ENCODE data around the gene AGBL3.

The AGBL3 gene

DNA sequence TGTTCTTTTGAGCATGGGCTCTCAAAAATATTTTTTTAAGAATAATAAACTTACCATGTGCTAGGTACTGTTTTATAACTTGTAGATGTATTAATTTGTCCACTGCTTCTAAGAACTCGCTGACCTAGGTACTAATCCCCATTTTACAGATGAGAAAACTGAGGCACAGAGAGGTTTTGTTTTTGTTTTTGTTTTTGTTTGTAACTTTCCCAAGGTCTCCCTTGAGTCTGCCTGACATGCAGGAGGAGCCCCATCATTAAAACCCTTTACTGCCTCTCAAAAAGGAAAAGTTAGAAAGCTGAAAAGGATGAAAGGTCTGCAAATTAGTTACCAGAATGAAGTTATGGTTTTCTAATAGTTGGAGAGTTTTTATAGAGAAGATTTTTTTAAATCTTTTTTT lies 38.5 kb upstream of the AGBL3 start:
- no peak overlapping the region for H3K4me3 ChIP-seq (ENCODE audit: control insufficient read depth, low read depth, low read length)
- DNase-seq (ENCODE audit: low read depth) = no peak
- TF ChIP-seq, protein P1, sequence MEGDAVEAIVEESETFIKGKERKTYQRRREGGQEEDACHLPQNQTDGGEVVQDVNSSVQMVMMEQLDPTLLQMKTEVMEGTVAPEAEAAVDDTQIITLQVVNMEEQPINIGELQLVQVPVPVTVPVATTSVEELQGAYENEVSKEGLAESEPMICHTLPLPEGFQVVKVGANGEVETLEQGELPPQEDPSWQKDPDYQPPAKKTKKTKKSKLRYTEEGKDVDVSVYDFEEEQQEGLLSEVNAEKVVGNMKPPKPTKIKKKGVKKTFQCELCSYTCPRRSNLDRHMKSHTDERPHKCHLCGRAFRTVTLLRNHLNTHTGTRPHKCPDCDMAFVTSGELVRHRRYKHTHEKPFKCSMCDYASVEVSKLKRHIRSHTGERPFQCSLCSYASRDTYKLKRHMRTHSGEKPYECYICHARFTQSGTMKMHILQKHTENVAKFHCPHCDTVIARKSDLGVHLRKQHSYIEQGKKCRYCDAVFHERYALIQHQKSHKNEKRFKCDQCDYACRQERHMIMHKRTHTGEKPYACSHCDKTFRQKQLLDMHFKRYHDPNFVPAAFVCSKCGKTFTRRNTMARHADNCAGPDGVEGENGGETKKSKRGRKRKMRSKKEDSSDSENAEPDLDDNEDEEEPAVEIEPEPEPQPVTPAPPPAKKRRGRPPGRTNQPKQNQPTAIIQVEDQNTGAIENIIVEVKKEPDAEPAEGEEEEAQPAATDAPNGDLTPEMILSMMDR (conservative IDR thresholded peaks at IDR 0.05; ENCODE audit: control insufficient read depth, insufficient read depth, low read depth, low read length) = no peak

DNA sequence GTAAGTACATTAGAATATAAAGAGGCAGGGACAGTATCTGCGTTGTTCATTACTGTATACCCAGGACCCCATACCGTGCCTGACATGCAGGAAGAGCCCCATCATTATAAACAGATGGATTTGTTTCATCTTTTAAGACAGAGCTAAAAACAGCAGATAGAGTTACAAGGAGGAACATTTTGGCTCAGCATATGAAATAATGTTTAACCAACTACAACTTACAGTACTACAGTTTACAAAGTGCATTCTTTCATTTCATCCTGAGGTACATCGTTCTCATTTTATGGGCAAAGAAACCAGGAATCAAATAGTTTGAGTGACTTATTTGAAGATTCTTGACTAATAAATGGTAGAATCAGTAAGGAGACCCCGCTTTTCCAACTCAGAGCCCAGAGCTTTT lies 38.1 kb upstream of the AGBL3 start:
- TF ChIP-seq, protein P1 (conservative IDR thresholded peaks at IDR 0.05; ENCODE audit: control insufficient read depth, insufficient read depth, low read depth, low read length) = no peak
- no peak overlapping the region for H3K4me3 ChIP-seq (ENCODE audit: control insufficient read depth, low read depth, low read length)
- no peak for DNase-seq (ENCODE audit: low read depth)

- peak; percentile 30 for DNase-seq (ENCODE audit: low read depth)
- TF ChIP-seq, protein P1 (conservative IDR thresholded peaks at IDR 0.05; ENCODE audit: control insufficient read depth, insufficient read depth, low read depth, low read length) = no peak
- H3K4me3 ChIP-seq (ENCODE audit: control insufficient read depth, low read depth, low read length) = no peak overlapping the region
Observed at GRCh38 chr7:134948736-134949135, 37.6 kb upstream of the AGBL3 start.

- H3K4me3 ChIP-seq (ENCODE audit: control insufficient read depth, low read depth, low read length) = no peak overlapping the region
- no peak for DNase-seq (ENCODE audit: low read depth)
- TF ChIP-seq, protein P1 (conservative IDR thresholded peaks at IDR 0.05; ENCODE audit: control insufficient read depth, insufficient read depth, low read depth, low read length) = no peak
Observed at GRCh38 chr7:134949171-134949570, 37.1 kb upstream of the AGBL3 start.

- peak; percentile 69 for DNase-seq (ENCODE audit: low read depth)
- no peak overlapping the region for H3K4me3 ChIP-seq (ENCODE audit: control insufficient read depth, low read depth, low read length)
- TF ChIP-seq, protein P1 (conservative IDR thresholded peaks at IDR 0.05; ENCODE audit: control insufficient read depth, insufficient read depth, low read depth, low read length) = peak; percentile 52
Observed at GRCh38 chr7:134954197-134955082, 31.9 kb upstream of the AGBL3 start.

GRCh38 chr7:134957005-134957404 lies 29.3 kb upstream of the AGBL3 start:
- DNase-seq (ENCODE audit: low read depth) = no peak
- no peak overlapping the region for H3K4me3 ChIP-seq (ENCODE audit: control insufficient read depth, low read depth, low read length)

More at GRCh38 chr7:134957005-134957404, 29.3 kb upstream of the AGBL3 start:
- TF ChIP-seq, protein P1 (conservative IDR thresholded peaks at IDR 0.05; ENCODE audit: control insufficient read depth, insufficient read depth, low read depth, low read length) = no peak
